ENCODE results near the gene HM13. TPM values are rescaled to one million over a fixed set of nuclear protein-coding genes. Genes with fewer than 3 reads are reported as not detected.

Gene HM13
- total and polyA plus RNA-seq, 2 of the 4 experiments (the other 2 are of a cell fraction) = 53.2 to 203 TPM

DNA sequence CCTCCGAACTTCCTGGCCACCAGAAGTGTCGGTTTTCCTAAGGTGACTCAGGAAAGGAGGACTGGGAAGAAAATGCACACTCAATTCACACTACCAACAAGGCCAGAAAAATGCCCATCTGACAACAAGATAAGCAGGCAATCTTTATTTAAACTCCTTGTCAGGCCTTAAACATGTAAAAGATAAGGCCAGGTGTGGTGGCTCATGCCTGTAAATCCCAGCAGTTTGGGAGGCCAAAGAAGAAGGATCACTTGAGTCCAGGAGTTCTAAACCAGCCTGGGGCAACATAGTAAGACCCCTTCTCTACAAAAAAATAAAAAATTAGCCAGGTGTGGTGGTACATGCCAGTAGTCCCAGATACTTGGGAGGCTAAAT is 83.2 kb downstream of the HM13 start:
- ATAC-seq (ENCODE audit: low read depth) = no peak
- H2AFZ ChIP-seq (replicated peaks; ENCODE audit: low read length, poor library complexity) = no peak overlapping the region
- WGBS, 2 experiments (ENCODE audit: extremely low coverage in 2 of 2, insufficient read length in 1 of 2) = no CpG with 5 or more reads among the region's 2 CpGs
- H3K4ac ChIP-seq (ENCODE audit: low read depth, low read length) = peak overlapping the region; percentile 84
- POLR2A ChIA-PET (ENCODE audit: unreplicated experiment) = interaction anchor here (0.8 kb wide), 1 partner anchor 11 kb away, joined by 3 read pairs; no protein-coding TSS in a partner anchor
- H3K23ac ChIP-seq (ENCODE audit: low read depth, low read length) = no peak overlapping the region
- peak overlapping the region; percentile 65; the same call in 1 of the 3 replicates for H2BK15ac ChIP-seq (ENCODE audit: low read depth, low read length)
- peak overlapping the region; percentile 95 for H2AK5ac ChIP-seq (ENCODE audit: low read depth, low read length)
- H3K27me3 ChIP-seq (ENCODE audit: control insufficient read depth, insufficient read depth, low read length) = no peaks in the 10 kb centered on the region
- DNase-seq = no peak
- H3K9ac ChIP-seq (ENCODE audit: low read depth, low read length) = no peak overlapping the region
- H2AK9ac ChIP-seq (replicated peaks; ENCODE audit: low read depth, low read length, poor library complexity) = no peak overlapping the region
- H3K4me2 ChIP-seq (ENCODE audit: low read depth, low read length) = no peak overlapping the region
- peak overlapping the region; percentile 66; the same call in 1 of the 2 replicates for H4K91ac ChIP-seq (ENCODE audit: insufficient read depth, low read depth, low read length)
- H3K56ac ChIP-seq (ENCODE audit: extremely low read depth, insufficient read depth, low read length) = no peak overlapping the region; the same call in 1 of the 2 replicates
- H3K36me3 ChIP-seq (ENCODE audit: control insufficient read depth, insufficient read depth, low read length) = no peaks in the 10 kb centered on the region
- no peaks in the 10 kb centered on the region for H4K20me1 ChIP-seq (ENCODE audit: insufficient read depth, low read length)
- H2BK120ac ChIP-seq (ENCODE audit: low read depth, low read length) = peak overlapping the region; percentile 91
- no peak overlapping the region for H3K4me3 ChIP-seq (ENCODE audit: insufficient read depth, low read depth, low read length)
- H3K27ac ChIP-seq (ENCODE audit: insufficient read depth, low read length) = no peak overlapping the region
- H4K8ac ChIP-seq (ENCODE audit: low read depth in 2 of 2, low read length in 2 of 2) = peak overlapping the region in 1 of 2 experiments; percentile 27; a peak in 1 of 4 replicates
- peaks cover 0 to 7% of the 10 kb centered on the region in 2 experiments; a peak in 1 of 4 replicates for H3K79me1 ChIP-seq (ENCODE audit: low read depth in 1 of 2, low read length in 2 of 2)
- peaks cover 14% of the 10 kb centered on the region for H3K4me1 ChIP-seq (ENCODE audit: control insufficient read depth, insufficient read depth, low read length)
- no peak overlapping the region for H3K18ac ChIP-seq (ENCODE audit: low read depth, low read length)
- TF ChIP-seq RFX5 (IDR thresholded peaks at IDR 0.05; ENCODE audit: low read depth, low read length) (no peak), RAD21 (IDR thresholded peaks at IDR 0.05; ENCODE audit: low read length) (no peak), MAFK (IDR thresholded peaks at IDR 0.05; ENCODE audit: low read depth, low read length) (no peak), CHD1 (IDR thresholded peaks at IDR 0.05; ENCODE audit: low read depth, low read length) (no peak), SMC3 (IDR thresholded peaks at IDR 0.05; ENCODE audit: low read depth, low read length) (no peak), MXI1 (IDR thresholded peaks at IDR 0.05; ENCODE audit: borderline replicate concordance, low read depth, low read length) (no peak), POLR2A (IDR thresholded peaks at IDR 0.05; ENCODE audit: low read depth, low read length) (no peak), CTCF (conservative IDR thresholded peaks at IDR 0.05; ENCODE audit: low read depth, low read length) (no peak)
- peak overlapping the region; percentile 91 for H2BK20ac ChIP-seq (ENCODE audit: low read depth, low read length)
- peaks cover 7% of the 10 kb centered on the region for H3K9me1 ChIP-seq (ENCODE audit: insufficient read depth, low read length)
- H3K9me3 ChIP-seq (ENCODE audit: control insufficient read depth, insufficient read depth, low read length) = no peaks in the 10 kb centered on the region
- dilution Hi-C loops (cut with HindIII; ENCODE audit: low sequenced_read_pairs, unreplicated experiment) (no loop called here), in situ Hi-C loops (cut with MboI; ENCODE audit: low sequenced_read_pairs) (no loop called here), intact Hi-C loops (cut with micrococcal nuclease) (no loop called here)
- no TSS peak for BruUV-seq (replicated peaks)
- H4K5ac ChIP-seq (ENCODE audit: low read depth, low read length) = no peak overlapping the region
- CTCF ChIA-PET = interaction anchor here (1.3 kb wide), 1 partner anchor 16 kb away, joined by 5 read pairs; no protein-coding TSS in a partner anchor
- no peak overlapping the region for H3K14ac ChIP-seq (replicated peaks; ENCODE audit: low read depth, low read length)
- H2BK5ac ChIP-seq (ENCODE audit: low read depth, low read length, poor library complexity, severe bottlenecking) = no peak overlapping the region

Measured in IMR-90 (cell line).